Activated CD8-positive, alpha-beta T cell treated with anti-CD3 and anti-CD28 coated beads for 36 hours (primary cell): ENCODE data around the gene GPSM1. TPM values are rescaled to one million over a fixed set of nuclear protein-coding genes. Genes with fewer than 3 reads are reported as not detected.

ENCODE experiments used
- ATAC-seq: fragments of 200-7000 bp; cut with Tn5 transposase; one replicate; pipeline ENCODE4 v1.10.0; 2021; ENCODE audit warnings: mild to moderate bottlenecking, moderate library complexity
- CTCF ChIA-PET: fragments of 350-600 bp; sonication (Branson Sonifier 250); formaldehyde crosslinking; loops from one replicate; lab custom pipeline; 2021; ENCODE audit warnings: antibody characterized with exemption; lab: Charles Lee
- POLR2A ChIA-PET: fragments of 350-600 bp; sonication (Branson Sonifier 250); formaldehyde crosslinking; loops from one replicate; lab custom pipeline; 2021; ENCODE audit warnings: antibody characterized with exemption; lab: Charles Lee
- DNase-seq: peaks from one replicate; pipeline ENCODE4 v3.0.0-alpha.2; 2020
- H3K27ac Mint-ChIP-seq: one replicate; pipeline ENCODE4 v1.8.0; 2021; ENCODE audit warnings: mild to moderate bottlenecking, mixed read lengths
- H3K27me3 Mint-ChIP-seq: one replicate; pipeline ENCODE4 v1.8.0; 2021; ENCODE audit warnings: mixed read lengths
- H3K36me3 Mint-ChIP-seq: one replicate; pipeline ENCODE4 v1.8.0; 2021; ENCODE audit warnings: low read depth, mixed read lengths
- H3K4me1 Mint-ChIP-seq: one replicate; pipeline ENCODE4 v1.8.0; 2021; ENCODE audit warnings: low read depth, mixed read lengths
- H3K4me3 Mint-ChIP-seq: one replicate; pipeline ENCODE4 v1.8.0; 2021; ENCODE audit warnings: mild to moderate bottlenecking, moderate library complexity, mixed read lengths
- H3K9me3 Mint-ChIP-seq: one replicate; pipeline ENCODE4 v1.8.0; 2021; ENCODE audit warnings: mixed read lengths
- intact Hi-C: fragments of 100-400 bp; cut with micrococcal nuclease; formaldehyde crosslinking; loops from one replicate; pipeline ENCODE4 v1.10.0; 2022
- total RNA-seq, 2 experiments: library from RNA; stranded (reverse); gene quantifications; one replicate each; pipeline ENCODE4 v1.2.3, GENCODE V29; 2021
- TF ChIP-seq, protein P1 (sequence below): fragments of 200-600 bp; IDR thresholded peaks from one replicate; pipeline ENCODE4 v1.8.0; 2022; ENCODE audit warnings: antibody characterized with exemption, mild to moderate bottlenecking

GPSM1 gene
- total RNA-seq, 2 experiments from 2014 or later: 8.8 to 10.0 TPM

DNA sequence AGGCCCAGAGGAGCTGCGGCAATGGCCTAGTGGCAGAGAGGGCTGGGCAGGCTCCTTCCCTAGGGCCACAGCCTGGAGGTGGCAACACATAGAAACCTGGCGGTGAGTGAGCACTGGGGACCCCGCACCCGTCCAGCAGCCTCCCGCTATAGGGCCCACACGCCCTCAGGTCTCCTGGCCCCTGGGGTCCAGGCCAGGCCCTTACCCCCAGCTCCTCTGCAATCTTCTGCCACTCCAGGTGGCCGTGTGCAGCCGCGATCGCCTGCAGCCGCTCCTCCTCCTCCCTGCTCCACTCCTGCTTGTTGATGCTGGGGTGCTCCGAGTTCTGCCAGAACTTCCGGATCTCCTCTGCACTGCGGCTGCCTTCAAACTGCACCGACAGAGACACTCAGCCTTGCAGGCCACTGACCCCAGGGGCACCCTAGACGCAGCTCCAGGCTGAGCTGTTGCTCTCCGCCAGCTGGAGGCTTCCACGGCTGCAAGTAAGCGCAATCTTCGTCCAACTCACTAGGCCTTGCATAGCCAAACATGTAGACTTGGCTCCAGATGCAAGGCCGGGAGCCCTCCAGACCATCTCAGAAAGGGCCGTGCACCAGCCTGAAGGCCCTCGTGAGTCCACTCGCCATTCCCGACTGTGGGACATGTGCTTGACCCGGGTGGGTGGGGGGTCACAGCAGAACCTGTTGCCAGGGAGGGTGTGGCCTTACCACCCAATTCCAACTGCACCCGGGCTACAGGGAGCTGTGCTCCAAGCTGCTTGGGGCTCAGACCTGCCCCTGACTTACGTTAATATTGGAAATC, 64.6 kb downstream of the GPSM1 start:
- Mint-ChIP-seq H3K9me3 (no peaks in the 10 kb centered on the region), H3K36me3 (peaks cover 50% of the 10 kb centered on the region), H3K27ac (no peak overlapping the region), H3K4me3 (no peak overlapping the region), H3K27me3 (no peaks in the 10 kb centered on the region), H3K4me1 (no peaks in the 10 kb centered on the region)
- ChIA-PET CTCF (interaction anchor here (0.9 to 1.9 kb wide), 3 partner anchors 28 to 46 kb away, joined by 3 to 4 read pairs (median 4); partner anchors contain the start of gene DNLZ), POLR2A (interaction anchor here (0.6 to 1.9 kb wide), 7 partner anchors 9 to 262 kb away, joined by 3 to 6 read pairs (median 4); partner anchors contain the start of genes CARD9 and DNLZ)
- ATAC-seq: no peak
- intact Hi-C loops: no loop called here
- DNase-seq: no peak
- TF ChIP-seq, protein P1, sequence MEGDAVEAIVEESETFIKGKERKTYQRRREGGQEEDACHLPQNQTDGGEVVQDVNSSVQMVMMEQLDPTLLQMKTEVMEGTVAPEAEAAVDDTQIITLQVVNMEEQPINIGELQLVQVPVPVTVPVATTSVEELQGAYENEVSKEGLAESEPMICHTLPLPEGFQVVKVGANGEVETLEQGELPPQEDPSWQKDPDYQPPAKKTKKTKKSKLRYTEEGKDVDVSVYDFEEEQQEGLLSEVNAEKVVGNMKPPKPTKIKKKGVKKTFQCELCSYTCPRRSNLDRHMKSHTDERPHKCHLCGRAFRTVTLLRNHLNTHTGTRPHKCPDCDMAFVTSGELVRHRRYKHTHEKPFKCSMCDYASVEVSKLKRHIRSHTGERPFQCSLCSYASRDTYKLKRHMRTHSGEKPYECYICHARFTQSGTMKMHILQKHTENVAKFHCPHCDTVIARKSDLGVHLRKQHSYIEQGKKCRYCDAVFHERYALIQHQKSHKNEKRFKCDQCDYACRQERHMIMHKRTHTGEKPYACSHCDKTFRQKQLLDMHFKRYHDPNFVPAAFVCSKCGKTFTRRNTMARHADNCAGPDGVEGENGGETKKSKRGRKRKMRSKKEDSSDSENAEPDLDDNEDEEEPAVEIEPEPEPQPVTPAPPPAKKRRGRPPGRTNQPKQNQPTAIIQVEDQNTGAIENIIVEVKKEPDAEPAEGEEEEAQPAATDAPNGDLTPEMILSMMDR: no peak

DNA sequence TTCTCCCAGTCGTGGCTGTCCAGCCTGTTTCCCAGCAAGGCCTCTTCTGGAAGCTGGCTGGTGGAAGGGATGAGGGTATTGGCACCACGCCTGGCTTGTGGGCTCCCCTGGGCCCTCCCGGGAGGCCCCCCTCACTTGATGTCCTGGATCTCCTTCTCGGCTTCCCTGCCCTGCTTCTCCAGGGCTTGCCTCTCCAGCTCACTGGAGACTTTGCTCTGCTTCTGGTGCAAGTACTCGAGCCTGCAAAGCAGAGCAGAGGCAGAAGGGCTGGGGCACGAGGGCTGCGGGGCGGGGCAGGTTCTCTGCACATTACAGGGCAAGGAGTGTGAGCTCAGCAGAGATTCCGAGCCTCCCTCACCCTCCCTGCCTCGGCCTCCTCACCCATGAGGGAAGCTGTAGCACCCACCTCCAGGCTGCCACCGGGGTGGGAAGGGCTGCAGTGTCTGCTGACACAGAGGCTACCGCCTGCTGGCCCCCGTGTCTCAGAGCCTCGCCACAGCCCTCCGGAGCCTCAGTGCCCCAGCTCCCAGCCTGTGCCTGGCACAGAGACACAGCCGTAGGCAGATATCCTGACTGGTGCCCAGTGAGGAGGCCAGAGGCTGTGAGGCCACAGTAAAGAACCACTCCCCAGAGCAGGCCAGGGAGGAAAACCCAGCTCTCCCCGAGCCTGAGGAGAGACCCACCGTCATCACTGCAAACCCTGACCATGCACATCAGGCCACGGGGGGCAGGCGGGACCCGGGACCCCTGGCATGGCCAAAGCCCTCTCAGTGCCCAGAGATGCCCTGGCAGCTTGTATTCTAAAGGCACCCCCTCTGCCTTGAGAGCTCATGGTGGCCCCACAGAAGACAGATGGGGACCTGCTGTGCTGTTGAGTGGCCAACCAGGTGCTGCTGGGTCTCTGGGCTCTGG, 65.5 kb downstream of the GPSM1 start:
- POLR2A ChIA-PET: interaction anchor here (0.6 to 1.9 kb wide), 5 partner anchors 10 to 261 kb away, joined by 3 to 6 read pairs (median 3); partner anchors contain the start of gene CARD9
- H3K4me3 Mint-ChIP-seq: no peak overlapping the region

DNA sequence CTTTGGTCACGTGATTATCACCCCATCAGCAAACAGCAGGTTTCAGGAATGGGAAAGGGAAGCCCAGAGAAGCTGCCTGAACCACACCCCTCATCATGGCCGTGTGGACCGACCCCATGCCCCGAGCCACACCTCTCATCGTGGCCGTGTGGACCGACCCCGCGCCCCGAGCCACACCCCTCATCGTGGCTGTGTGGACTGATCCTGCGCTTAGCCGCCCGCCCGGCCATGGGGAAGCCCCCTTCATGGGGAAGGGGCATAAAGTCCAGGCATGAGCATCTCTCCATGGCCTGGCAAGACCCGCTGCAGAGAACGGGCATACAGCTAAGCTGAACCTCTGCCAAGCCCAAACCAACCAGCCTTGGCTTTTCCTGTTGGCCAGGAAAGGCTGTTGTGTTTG, 66.2 kb downstream of the GPSM1 start:
- Mint-ChIP-seq H3K4me1 (peaks cover 6% of the 10 kb centered on the region), H3K4me3 (no peak overlapping the region), H3K9me3 (no peaks in the 10 kb centered on the region), H3K27ac (no peak overlapping the region), H3K36me3 (peaks cover 48% of the 10 kb centered on the region), H3K27me3 (no peaks in the 10 kb centered on the region)
- DNase-seq (no peak), ATAC-seq (no peak)
- intact Hi-C loops: no loop called here
- ChIA-PET POLR2A (interaction anchor here (0.8 to 1.0 kb wide), 2 partner anchors 15 to 37 kb away, joined by 3 read pairs; no protein-coding TSS in a partner anchor), CTCF (interaction anchor here (1.9 kb wide), 1 partner anchor 30 kb away, joined by 4 read pairs; the partner anchor contains the start of gene DNLZ)
- TF ChIP-seq, protein P1: no peak

More for the DNA sequence above, 65.5 kb downstream of the GPSM1 start:
- ATAC-seq (no peak), DNase-seq (no peak)
- intact Hi-C loops: no loop called here
- Mint-ChIP-seq H3K27ac (no peak overlapping the region), H3K36me3 (peaks cover 47% of the 10 kb centered on the region), H3K27me3 (no peaks in the 10 kb centered on the region), H3K9me3 (no peaks in the 10 kb centered on the region), H3K4me1 (no peaks in the 10 kb centered on the region)
- CTCF ChIA-PET: interaction anchor here (0.9 to 1.9 kb wide), 2 partner anchors 29 to 47 kb away, joined by 3 to 4 read pairs; partner anchors contain the start of gene DNLZ
- TF ChIP-seq, protein P1: no peak

DNA sequence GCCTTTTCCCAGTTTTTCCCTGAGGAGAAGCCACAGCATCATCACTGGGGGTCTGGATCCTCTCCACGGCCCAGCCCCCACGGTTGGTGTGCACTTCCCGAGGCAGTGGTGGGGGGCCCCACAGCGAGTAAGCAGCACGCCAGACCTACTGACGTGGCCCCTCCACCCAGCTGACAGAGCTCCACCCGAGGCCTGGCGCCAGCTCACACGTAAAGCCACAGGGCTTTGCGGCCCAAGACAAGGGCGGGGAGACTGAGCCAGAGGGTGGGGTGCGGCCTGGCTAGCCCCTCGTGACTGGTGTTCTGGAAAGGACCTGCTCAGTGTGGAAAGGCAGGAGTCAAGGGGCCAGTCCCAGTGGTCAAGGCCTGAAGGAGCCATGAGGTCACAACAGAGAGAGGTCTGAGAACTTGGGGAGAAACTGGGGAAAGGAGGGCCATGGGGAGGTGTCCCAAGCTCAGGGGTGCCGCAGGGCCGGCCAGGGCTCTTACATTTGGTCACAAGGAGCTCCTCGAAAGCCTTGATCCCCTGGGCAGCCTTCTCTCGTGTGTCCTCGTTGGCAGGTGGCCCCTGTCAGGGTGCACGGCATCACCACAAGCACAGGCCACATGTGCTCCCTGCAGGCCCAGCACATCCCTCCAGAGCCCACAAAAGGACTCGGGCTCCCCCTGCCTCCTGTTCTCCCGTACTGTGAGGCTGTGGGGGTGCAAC, 67.1 kb downstream of the GPSM1 start:
- intact Hi-C loops: no loop called here
- POLR2A ChIA-PET: interaction anchor here (0.9 to 1.0 kb wide), 2 partner anchors 14 to 20 kb away, joined by 3 read pairs; no protein-coding TSS in a partner anchor
- CTCF ChIA-PET: no interaction called here
- TF ChIP-seq, protein P1: no peak
- no peak overlapping the region for H3K27ac Mint-ChIP-seq
- H3K4me1 Mint-ChIP-seq: peaks cover 14% of the 10 kb centered on the region
- no peak overlapping the region for H3K4me3 Mint-ChIP-seq
- H3K27me3 Mint-ChIP-seq: no peaks in the 10 kb centered on the region
- ATAC-seq (no peak), DNase-seq (no peak)
- H3K36me3 Mint-ChIP-seq: peaks cover 50% of the 10 kb centered on the region
- no peaks in the 10 kb centered on the region for H3K9me3 Mint-ChIP-seq
